HepG2 (cell line): ENCODE results near the gene L3MBTL1. TPM values are rescaled to one million over a fixed set of nuclear protein-coding genes. Genes with fewer than 3 reads are reported as not detected.
A peak's percentile ranks its signal among the peaks of the same experiment; 100 is the strongest.

ENCODE experiments used
- ARID5B ChIP-seq: IDR thresholded peaks from 2 replicates; pipeline ENCODE4 v1.4.0; 2020; ENCODE audit warnings: mild to moderate bottlenecking, missing genetic modification reagents
- ATM ChIP-seq: fragments of 450-650 bp; IDR thresholded peaks from 2 replicates; pipeline ENCODE4 v1.7.1; 2017; ENCODE audit warnings: mild to moderate bottlenecking, borderline replicate concordance
- CTCF ChIP-seq: sonication (generic); formaldehyde crosslinking; IDR thresholded peaks from 2 replicates; pipeline ENCODE4 v1.5.0; 2020; ENCODE audit warnings: mild to moderate bottlenecking, missing genetic modification reagents, moderate library complexity
- GFI1 ChIP-seq: sonication (generic); formaldehyde crosslinking; IDR thresholded peaks from 2 replicates; pipeline ENCODE4 v1.5.0; 2020; ENCODE audit warnings: missing genetic modification reagents, mild to moderate bottlenecking, borderline replicate concordance
- HNRNPK ChIP-seq: fragments of 200-400 bp; formaldehyde crosslinking; IDR thresholded peaks from 2 replicates; pipeline ENCODE4 v1.6.1; 2018; ENCODE audit warnings: low read length, low read depth, moderate library complexity, mild to moderate bottlenecking; ENCODE audit not compliant: poor library complexity, severe bottlenecking
- KMT2B ChIP-seq: IDR thresholded peaks from 2 replicates; pipeline ENCODE4 v1.6.1; 2016; ENCODE audit warnings: missing genetic modification reagents, missing compliant biosample characterization
- PAWR ChIP-seq: sonication (generic); formaldehyde crosslinking; IDR thresholded peaks from 2 replicates; pipeline ENCODE4 v1.4.0; 2020; ENCODE audit warnings: missing genetic modification reagents, mild to moderate bottlenecking, borderline replicate concordance
- RBM39 ChIP-seq: fragments of 200-400 bp; formaldehyde crosslinking; IDR thresholded peaks from one replicate; pipeline ENCODE4 v1.6.1; 2018; ENCODE audit warnings: antibody characterized with exemption, mild to moderate bottlenecking, low read depth, low read length; ENCODE audit not compliant: poor library complexity, severe bottlenecking
- SIN3B ChIP-seq: fragments of 150-350 bp; IDR thresholded peaks from 2 replicates; pipeline ENCODE4 v1.6.1; 2014; ENCODE audit warnings: low read length
- SMYD3 ChIP-seq: sonication (generic); formaldehyde crosslinking; IDR thresholded peaks from 2 replicates; pipeline ENCODE4 v1.8.1; 2023; ENCODE audit warnings: mild to moderate bottlenecking, missing genetic modification reagents
- ZBTB14 ChIP-seq: sonication (generic); formaldehyde crosslinking; IDR thresholded peaks from 2 replicates; pipeline ENCODE4 v1.4.0; 2020; ENCODE audit warnings: missing genetic modification reagents
- ZNF30 ChIP-seq: sonication (generic); formaldehyde crosslinking; IDR thresholded peaks from 2 replicates; pipeline ENCODE4 v1.5.0; 2020; ENCODE audit warnings: mild to moderate bottlenecking, missing genetic modification reagents
- ZNF558 ChIP-seq: sonication (generic); formaldehyde crosslinking; IDR thresholded peaks from 2 replicates; pipeline ENCODE4 v1.9.0; 2022; ENCODE audit warnings: mild to moderate bottlenecking, missing genetic modification reagents, borderline replicate concordance
- ZNF773 ChIP-seq: sonication (generic); formaldehyde crosslinking; IDR thresholded peaks from 2 replicates; pipeline ENCODE4 v1.4.0; 2020; ENCODE audit warnings: missing genetic modification reagents, borderline replicate concordance
- ZNF776 ChIP-seq: sonication (generic); formaldehyde crosslinking; IDR thresholded peaks from 2 replicates; pipeline ENCODE4 v1.4.0; 2020; ENCODE audit warnings: mild to moderate bottlenecking, missing genetic modification reagents
- polyA plus RNA-seq, 8 experiments: library from polyadenylated mRNA; depleted of rRNA in 3 of 8; stranded (reverse) in 7 of 8; unstranded in 1 of 8; fragments of >200 nt; fragmentation: Illumina TruSeq in 4 of 8; extraction: Trizol in 4 of 8; gene quantifications; 2 replicates each; pipeline versions ENCODE4 v1.2.1 to v1.2.3, GENCODE V29; 2011 to 2016; ENCODE audit warnings: low read depth in 4 of 8, missing spikeins in 1 of 8, mixed read lengths in 1 of 8; ENCODE audit not compliant: insufficient read depth in 1 of 8
- total RNA-seq, 5 experiments: library from RNA; depleted of rRNA; stranded (reverse); fragments of >200 nt; fragmentation: Illumina TruSeq; extraction: Trizol; gene quantifications; 2 replicates each; pipeline ENCODE4 v1.2.3, GENCODE V29; 2016; ENCODE audit warnings: low read depth in 1 of 5
- TF ChIP-seq, protein P1 (sequence below): sonication (generic); formaldehyde crosslinking; IDR thresholded peaks from 2 replicates; pipeline ENCODE4 v1.5.0; 2020; ENCODE audit warnings: missing genetic modification reagents, mild to moderate bottlenecking, borderline replicate concordance
- TF ChIP-seq, protein P2 (sequence below): sonication (generic); formaldehyde crosslinking; IDR thresholded peaks from 2 replicates; pipeline ENCODE4 v1.4.0; 2020; ENCODE audit warnings: missing genetic modification reagents
- TF ChIP-seq, protein P3 (sequence below): sonication (generic); formaldehyde crosslinking; IDR thresholded peaks from 2 replicates; pipeline ENCODE4 v1.4.0; 2020; ENCODE audit warnings: mild to moderate bottlenecking, missing genetic modification reagents

Gene L3MBTL1
- total and polyA plus RNA-seq, 2 of the 13 experiments (the other 11 are each of a cell fraction or from before 2014, with no cell fraction given): 9.0 to 17.8 TPM

- TF ChIP-seq SIN3B (no peak), SMYD3 (CRISPR knock-in tag) (no peak), ZNF776 (CRISPR knock-in tag) (no peak), CTCF (CRISPR knock-in tag) (no peak), ARID5B (CRISPR knock-in tag) (no peak), ATM (no peak), ZNF30 (CRISPR knock-in tag) (peak; percentile 59; the same call in 1 of the 2 replicates), ZNF773 (CRISPR knock-in tag) (no peak), ZBTB14 (CRISPR knock-in tag) (no peak), HNRNPK (no peak), ZNF558 (CRISPR knock-in tag) (no peak), GFI1 (no peak), KMT2B (no peak), RBM39 (peak; percentile 25), PAWR (CRISPR knock-in tag) (peak; percentile 16; the same call in 1 of the 2 replicates)
- TF ChIP-seq, protein P1, sequence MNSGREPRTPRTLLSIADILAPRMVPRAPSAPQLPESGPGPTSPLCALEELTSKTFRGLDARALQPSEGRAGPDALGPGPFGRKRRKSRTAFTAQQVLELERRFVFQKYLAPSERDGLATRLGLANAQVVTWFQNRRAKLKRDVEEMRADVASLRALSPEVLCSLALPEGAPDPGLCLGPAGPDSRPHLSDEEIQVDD (CRISPR knock-in tag): no peak
- TF ChIP-seq, protein P2, sequence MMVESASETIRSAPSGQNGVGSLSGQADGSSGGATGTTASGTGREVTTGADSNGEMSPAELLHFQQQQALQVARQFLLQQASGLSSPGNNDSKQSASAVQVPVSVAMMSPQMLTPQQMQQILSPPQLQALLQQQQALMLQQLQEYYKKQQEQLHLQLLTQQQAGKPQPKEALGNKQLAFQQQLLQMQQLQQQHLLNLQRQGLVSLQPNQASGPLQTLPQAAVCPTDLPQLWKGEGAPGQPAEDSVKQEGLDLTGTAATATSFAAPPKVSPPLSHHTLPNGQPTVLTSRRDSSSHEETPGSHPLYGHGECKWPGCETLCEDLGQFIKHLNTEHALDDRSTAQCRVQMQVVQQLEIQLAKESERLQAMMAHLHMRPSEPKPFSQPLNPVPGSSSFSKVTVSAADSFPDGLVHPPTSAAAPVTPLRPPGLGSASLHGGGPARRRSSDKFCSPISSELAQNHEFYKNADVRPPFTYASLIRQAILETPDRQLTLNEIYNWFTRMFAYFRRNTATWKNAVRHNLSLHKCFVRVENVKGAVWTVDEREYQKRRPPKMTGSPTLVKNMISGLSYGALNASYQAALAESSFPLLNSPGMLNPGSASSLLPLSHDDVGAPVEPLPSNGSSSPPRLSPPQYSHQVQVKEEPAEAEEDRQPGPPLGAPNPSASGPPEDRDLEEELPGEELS: no peak
- TF ChIP-seq, protein P3, sequence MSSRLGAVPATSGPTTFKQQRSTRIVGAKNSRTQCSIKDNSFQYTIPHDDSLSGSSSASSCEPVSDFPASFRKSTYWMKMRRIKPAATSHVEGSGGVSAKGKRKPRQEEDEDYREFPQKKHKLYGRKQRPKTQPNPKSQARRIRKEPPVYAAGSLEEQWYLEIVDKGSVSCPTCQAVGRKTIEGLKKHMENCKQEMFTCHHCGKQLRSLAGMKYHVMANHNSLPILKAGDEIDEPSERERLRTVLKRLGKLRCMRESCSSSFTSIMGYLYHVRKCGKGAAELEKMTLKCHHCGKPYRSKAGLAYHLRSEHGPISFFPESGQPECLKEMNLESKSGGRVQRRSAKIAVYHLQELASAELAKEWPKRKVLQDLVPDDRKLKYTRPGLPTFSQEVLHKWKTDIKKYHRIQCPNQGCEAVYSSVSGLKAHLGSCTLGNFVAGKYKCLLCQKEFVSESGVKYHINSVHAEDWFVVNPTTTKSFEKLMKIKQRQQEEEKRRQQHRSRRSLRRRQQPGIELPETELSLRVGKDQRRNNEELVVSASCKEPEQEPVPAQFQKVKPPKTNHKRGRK (CRISPR knock-in tag): 0 out of 2 replicates have a peak, but pooled peaks have one; percentile 16
Observed at GRCh38 chr20:43508106-43508505, 609 bp downstream of the L3MBTL1 start (continued).
